SK-N-SH treated with all-trans-retinoic acid at 6 μM for 48 hours (cell line): Measurements from ENCODE around the gene FOXN3.
A peak's percentile ranks its signal among the peaks of the same experiment; 100 is the strongest.

Experiments
- ATAC-seq: fragments of 200-7000 bp; cut with Tn5 transposase; 3 replicates; pipeline ENCODE4 v1.9.1; 2020; ENCODE audit warnings: mild to moderate bottlenecking, moderate library complexity
- ARNTL ChIP-seq: fragments of 450-650 bp; formaldehyde crosslinking; IDR thresholded peaks from 2 replicates; pipeline ENCODE4 v1.5.0; 2020; ENCODE audit warnings: low read depth, mild to moderate bottlenecking, moderate library complexity, borderline replicate concordance
- BACH2 ChIP-seq: fragments of 250-450 bp; sonication (Bioruptor Pico); IDR thresholded peaks from 2 replicates; pipeline ENCODE4 v1.9.0; 2021; ENCODE audit warnings: mild to moderate bottlenecking, borderline replicate concordance
- CSDC2 ChIP-seq: fragments of 250-450 bp; sonication (Bioruptor Pico); IDR thresholded peaks from 2 replicates; pipeline ENCODE4 v1.5.0; 2020; ENCODE audit warnings: mild to moderate bottlenecking, moderate library complexity
- ESRRG ChIP-seq: fragments of 250-450 bp; sonication (Bioruptor Pico); IDR thresholded peaks from 2 replicates; pipeline ENCODE4 v1.6.1; 2021; ENCODE audit warnings: mild to moderate bottlenecking
- ISL1 ChIP-seq: fragments of 250-450 bp; sonication (Bioruptor Pico); IDR thresholded peaks from 2 replicates; pipeline ENCODE4 v2.1.2; 2022; ENCODE audit warnings: mild to moderate bottlenecking, moderate library complexity
- OSR1 ChIP-seq: fragments of 250-450 bp; sonication (Bioruptor Pico); IDR thresholded peaks from 2 replicates; pipeline ENCODE4 v1.8.0; 2022; ENCODE audit warnings: moderate library complexity, mild to moderate bottlenecking, inconsistent platforms
- PPARA ChIP-seq: fragments of 250-450 bp; sonication (Bioruptor Pico); IDR thresholded peaks from 2 replicates; pipeline ENCODE4 v1.5.0; 2020; ENCODE audit warnings: mild to moderate bottlenecking, borderline replicate concordance
- RARB ChIP-seq: fragments of 250-450 bp; sonication (Bioruptor Pico); IDR thresholded peaks from 2 replicates; pipeline ENCODE4 v1.8.0; 2021; ENCODE audit warnings: mild to moderate bottlenecking, moderate library complexity
- SNAI2 ChIP-seq: fragments of 250-450 bp; sonication (Bioruptor Pico); IDR thresholded peaks from 2 replicates; pipeline ENCODE4 v1.5.0; 2020; ENCODE audit warnings: mild to moderate bottlenecking, moderate library complexity
- TCF4 ChIP-seq: fragments of 250-450 bp; sonication (Bioruptor Pico); IDR thresholded peaks from 2 replicates; pipeline ENCODE4 v1.8.0; 2021; ENCODE audit warnings: mild to moderate bottlenecking, moderate library complexity, borderline replicate concordance
- TOX ChIP-seq: fragments of 250-450 bp; sonication (Bioruptor Pico); IDR thresholded peaks from 2 replicates; pipeline ENCODE4 v1.8.0; 2021; ENCODE audit warnings: mild to moderate bottlenecking, moderate library complexity, borderline replicate concordance
- ZC3H10 ChIP-seq: fragments of 250-450 bp; sonication (Bioruptor Pico); IDR thresholded peaks from 2 replicates; pipeline ENCODE4 v1.5.1; 2021; ENCODE audit warnings: mild to moderate bottlenecking, moderate library complexity
- ZFP3 ChIP-seq: fragments of 250-450 bp; sonication (Bioruptor Pico); IDR thresholded peaks from 2 replicates; pipeline ENCODE4 v1.5.0; 2020; ENCODE audit warnings: mild to moderate bottlenecking, moderate library complexity
- ZFP30 ChIP-seq: fragments of 450-650 bp; formaldehyde crosslinking; IDR thresholded peaks from 2 replicates; pipeline ENCODE4 v1.5.0; 2022; ENCODE audit warnings: mild to moderate bottlenecking, moderate library complexity
- ZNF8 ChIP-seq: fragments of 450-650 bp; formaldehyde crosslinking; IDR thresholded peaks from 2 replicates; pipeline ENCODE4 v1.5.0; 2020; ENCODE audit warnings: mild to moderate bottlenecking, moderate library complexity
- TF ChIP-seq, protein P1 (sequence below): fragments of 250-450 bp; sonication (Bioruptor Pico); IDR thresholded peaks from 2 replicates; pipeline ENCODE4 v1.8.0; 2020; ENCODE audit warnings: mild to moderate bottlenecking, moderate library complexity, borderline replicate concordance
- TF ChIP-seq, protein P2 (sequence below): fragments of 250-450 bp; sonication (Bioruptor Pico); IDR thresholded peaks from 2 replicates; pipeline ENCODE4 v1.5.0; 2020; ENCODE audit warnings: mild to moderate bottlenecking, moderate library complexity
- TF ChIP-seq, protein P3 (sequence below): fragments of 250-450 bp; sonication (Bioruptor Pico); IDR thresholded peaks from 2 replicates; pipeline ENCODE4 v1.5.1; 2020; ENCODE audit warnings: low read depth, mild to moderate bottlenecking, moderate library complexity
- TF ChIP-seq, protein P4 (sequence below): fragments of 250-450 bp; sonication (Bioruptor Pico); IDR thresholded peaks from 2 replicates; pipeline ENCODE4 v1.5.1; 2021; ENCODE audit warnings: mild to moderate bottlenecking, moderate library complexity
- TF ChIP-seq, protein P5 (sequence below): fragments of 250-450 bp; sonication (Bioruptor Pico); IDR thresholded peaks from 2 replicates; pipeline ENCODE4 v1.8.0; 2021; ENCODE audit warnings: low read depth, mild to moderate bottlenecking, moderate library complexity, borderline replicate concordance

FOXN3 gene

DNA sequence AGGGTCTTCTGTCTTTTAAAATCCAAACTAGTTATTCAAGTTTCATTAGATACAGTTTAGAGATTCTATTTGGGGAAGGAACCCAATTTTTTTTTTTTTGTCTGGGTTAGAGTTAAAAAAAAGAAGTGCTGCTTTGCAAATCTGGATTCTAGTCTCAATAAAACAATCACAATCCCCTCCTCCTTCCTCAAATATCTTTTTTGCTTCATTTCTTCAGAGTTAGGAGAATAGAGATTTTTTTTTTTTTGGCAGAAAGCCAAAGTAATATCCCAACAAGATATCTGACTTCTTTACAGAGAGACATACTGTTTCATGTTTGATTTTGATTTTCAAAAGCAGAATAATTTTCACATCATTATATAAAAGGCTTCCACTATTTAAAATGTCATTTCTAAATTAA lies 201.9 kb downstream of the FOXN3 start (continued):
- TF ChIP-seq, protein P1, sequence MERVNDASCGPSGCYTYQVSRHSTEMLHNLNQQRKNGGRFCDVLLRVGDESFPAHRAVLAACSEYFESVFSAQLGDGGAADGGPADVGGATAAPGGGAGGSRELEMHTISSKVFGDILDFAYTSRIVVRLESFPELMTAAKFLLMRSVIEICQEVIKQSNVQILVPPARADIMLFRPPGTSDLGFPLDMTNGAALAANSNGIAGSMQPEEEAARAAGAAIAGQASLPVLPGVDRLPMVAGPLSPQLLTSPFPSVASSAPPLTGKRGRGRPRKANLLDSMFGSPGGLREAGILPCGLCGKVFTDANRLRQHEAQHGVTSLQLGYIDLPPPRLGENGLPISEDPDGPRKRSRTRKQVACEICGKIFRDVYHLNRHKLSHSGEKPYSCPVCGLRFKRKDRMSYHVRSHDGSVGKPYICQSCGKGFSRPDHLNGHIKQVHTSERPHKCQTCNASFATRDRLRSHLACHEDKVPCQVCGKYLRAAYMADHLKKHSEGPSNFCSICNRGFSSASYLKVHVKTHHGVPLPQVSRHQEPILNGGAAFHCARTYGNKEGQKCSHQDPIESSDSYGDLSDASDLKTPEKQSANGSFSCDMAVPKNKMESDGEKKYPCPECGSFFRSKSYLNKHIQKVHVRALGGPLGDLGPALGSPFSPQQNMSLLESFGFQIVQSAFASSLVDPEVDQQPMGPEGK (CRISPR knock-in tag), result no peak
- TF ChIP-seq, protein P2, sequence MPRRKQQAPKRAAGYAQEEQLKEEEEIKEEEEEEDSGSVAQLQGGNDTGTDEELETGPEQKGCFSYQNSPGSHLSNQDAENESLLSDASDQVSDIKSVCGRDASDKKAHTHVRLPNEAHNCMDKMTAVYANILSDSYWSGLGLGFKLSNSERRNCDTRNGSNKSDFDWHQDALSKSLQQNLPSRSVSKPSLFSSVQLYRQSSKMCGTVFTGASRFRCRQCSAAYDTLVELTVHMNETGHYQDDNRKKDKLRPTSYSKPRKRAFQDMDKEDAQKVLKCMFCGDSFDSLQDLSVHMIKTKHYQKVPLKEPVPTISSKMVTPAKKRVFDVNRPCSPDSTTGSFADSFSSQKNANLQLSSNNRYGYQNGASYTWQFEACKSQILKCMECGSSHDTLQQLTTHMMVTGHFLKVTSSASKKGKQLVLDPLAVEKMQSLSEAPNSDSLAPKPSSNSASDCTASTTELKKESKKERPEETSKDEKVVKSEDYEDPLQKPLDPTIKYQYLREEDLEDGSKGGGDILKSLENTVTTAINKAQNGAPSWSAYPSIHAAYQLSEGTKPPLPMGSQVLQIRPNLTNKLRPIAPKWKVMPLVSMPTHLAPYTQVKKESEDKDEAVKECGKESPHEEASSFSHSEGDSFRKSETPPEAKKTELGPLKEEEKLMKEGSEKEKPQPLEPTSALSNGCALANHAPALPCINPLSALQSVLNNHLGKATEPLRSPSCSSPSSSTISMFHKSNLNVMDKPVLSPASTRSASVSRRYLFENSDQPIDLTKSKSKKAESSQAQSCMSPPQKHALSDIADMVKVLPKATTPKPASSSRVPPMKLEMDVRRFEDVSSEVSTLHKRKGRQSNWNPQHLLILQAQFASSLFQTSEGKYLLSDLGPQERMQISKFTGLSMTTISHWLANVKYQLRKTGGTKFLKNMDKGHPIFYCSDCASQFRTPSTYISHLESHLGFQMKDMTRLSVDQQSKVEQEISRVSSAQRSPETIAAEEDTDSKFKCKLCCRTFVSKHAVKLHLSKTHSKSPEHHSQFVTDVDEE, result no peak
- TF ChIP-seq ISL1 (CRISPR knock-in tag) (no peak), ESRRG (CRISPR knock-in tag) (no peak)
- TF ChIP-seq, all 23 proteins: peak for 0

DNA sequence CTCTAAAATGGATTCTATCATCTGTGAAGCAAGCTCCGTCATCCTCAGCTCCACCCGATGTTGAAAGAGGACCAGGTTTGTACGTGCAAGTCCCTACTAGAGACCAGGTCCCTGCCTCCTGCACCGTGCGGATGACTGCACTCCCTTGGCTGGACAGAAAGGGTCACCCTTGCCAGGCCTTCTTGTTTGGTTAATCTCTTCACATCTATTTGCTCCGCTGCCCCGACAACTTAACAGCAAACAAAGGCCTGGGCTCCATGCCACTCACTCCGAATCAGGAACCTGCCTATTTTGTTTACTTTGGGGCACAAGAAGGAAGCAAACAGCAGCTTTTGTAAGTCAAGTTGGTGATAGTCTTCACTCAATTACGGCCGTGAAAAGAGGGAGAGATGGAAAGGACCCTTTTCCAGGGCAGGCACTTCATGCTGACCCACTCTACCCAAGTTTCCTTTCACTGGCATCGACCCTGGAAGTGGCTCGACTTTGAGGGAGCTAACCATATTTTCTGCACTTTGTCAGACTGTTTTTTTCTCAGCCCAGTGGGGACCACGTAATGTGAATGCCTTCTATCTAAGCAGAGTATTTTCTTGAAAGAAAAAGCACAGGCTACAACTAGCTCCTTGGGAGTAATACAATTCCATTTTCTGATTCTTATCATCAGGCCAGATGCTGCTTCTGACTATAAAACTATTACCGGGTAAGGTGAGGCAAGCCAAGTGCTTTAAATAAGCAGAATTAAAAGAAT lies 202.6 kb downstream of the FOXN3 start:
- no peak for TF ChIP-seq RARB (CRISPR knock-in tag)
- no peak for TF ChIP-seq ISL1 (CRISPR knock-in tag)
- TF ChIP-seq ZFP3 (CRISPR knock-in tag), result no peak
- no peak for TF ChIP-seq CSDC2 (CRISPR knock-in tag)
- no peak for TF ChIP-seq ARNTL (CRISPR knock-in tag)
- TF ChIP-seq, protein P3, sequence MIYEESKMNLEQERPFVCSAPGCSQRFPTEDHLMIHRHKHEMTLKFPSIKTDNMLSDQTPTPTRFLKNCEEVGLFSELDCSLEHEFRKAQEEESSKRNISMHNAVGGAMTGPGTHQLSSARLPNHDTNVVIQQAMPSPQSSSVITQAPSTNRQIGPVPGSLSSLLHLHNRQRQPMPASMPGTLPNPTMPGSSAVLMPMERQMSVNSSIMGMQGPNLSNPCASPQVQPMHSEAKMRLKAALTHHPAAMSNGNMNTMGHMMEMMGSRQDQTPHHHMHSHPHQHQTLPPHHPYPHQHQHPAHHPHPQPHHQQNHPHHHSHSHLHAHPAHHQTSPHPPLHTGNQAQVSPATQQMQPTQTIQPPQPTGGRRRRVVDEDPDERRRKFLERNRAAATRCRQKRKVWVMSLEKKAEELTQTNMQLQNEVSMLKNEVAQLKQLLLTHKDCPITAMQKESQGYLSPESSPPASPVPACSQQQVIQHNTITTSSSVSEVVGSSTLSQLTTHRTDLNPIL (CRISPR knock-in tag), result no peak
- TF ChIP-seq OSR1 (CRISPR knock-in tag), result no peak
- TF ChIP-seq PPARA (CRISPR knock-in tag), result no peak
- TF ChIP-seq SNAI2, result no peak
- TF ChIP-seq TCF4 (CRISPR knock-in tag), result no peak
- TF ChIP-seq, protein P4, sequence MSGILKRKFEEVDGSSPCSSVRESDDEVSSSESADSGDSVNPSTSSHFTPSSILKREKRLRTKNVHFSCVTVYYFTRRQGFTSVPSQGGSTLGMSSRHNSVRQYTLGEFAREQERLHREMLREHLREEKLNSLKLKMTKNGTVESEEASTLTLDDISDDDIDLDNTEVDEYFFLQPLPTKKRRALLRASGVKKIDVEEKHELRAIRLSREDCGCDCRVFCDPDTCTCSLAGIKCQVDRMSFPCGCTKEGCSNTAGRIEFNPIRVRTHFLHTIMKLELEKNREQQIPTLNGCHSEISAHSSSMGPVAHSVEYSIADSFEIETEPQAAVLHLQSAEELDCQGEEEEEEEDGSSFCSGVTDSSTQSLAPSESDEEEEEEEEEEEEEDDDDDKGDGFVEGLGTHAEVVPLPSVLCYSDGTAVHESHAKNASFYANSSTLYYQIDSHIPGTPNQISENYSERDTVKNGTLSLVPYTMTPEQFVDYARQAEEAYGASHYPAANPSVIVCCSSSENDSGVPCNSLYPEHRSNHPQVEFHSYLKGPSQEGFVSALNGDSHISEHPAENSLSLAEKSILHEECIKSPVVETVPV (CRISPR knock-in tag), result no peak
- TF ChIP-seq ZC3H10 (CRISPR knock-in tag), result no peak
- no peak for TF ChIP-seq BACH2 (CRISPR knock-in tag)
- TF ChIP-seq TOX (CRISPR knock-in tag), result no peak
- TF ChIP-seq ESRRG (CRISPR knock-in tag), result no peak
- TF ChIP-seq ZNF8 (CRISPR knock-in tag), result no peak
- TF ChIP-seq, protein P5, sequence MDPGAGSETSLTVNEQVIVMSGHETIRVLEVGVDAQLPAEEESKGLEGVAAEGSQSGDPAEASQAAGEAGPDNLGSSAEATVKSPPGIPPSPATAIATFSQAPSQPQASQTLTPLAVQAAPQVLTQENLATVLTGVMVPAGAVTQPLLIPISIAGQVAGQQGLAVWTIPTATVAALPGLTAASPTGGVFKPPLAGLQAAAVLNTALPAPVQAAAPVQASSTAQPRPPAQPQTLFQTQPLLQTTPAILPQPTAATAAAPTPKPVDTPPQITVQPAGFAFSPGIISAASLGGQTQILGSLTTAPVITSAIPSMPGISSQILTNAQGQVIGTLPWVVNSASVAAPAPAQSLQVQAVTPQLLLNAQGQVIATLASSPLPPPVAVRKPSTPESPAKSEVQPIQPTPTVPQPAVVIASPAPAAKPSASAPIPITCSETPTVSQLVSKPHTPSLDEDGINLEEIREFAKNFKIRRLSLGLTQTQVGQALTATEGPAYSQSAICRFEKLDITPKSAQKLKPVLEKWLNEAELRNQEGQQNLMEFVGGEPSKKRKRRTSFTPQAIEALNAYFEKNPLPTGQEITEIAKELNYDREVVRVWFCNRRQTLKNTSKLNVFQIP (CRISPR knock-in tag), result no peak
- TF ChIP-seq ZFP30 (CRISPR knock-in tag), result no peak
- ATAC-seq, result peak; percentile 42; the same call in 1 of the 3 replicates
